GM12878 (cell line): Measurements from ENCODE around the gene NFE2L2. TPM values are rescaled to one million over a fixed set of nuclear protein-coding genes. Genes with fewer than 3 reads are reported as not detected.

Experiments used
- ATAC-seq: fragments of 200-7000 bp; cut with Tn5 transposase; 3 replicates; pipeline ENCODE4 v1.9.1; 2020; ENCODE audit warnings: mild to moderate bottlenecking, moderate library complexity
- BruUV-seq: library from RNA; stranded (reverse); fragments of 400-500 nt; replicated peaks from 2 replicates; lab custom pipeline; 2021; lab: Mats Ljungman, UMichigan
- CTCF ChIA-PET: fragments of 300-600 bp; sonication (Branson Sonifier 250); formaldehyde crosslinking; extraction: SDS; loops from one replicate; lab custom pipeline; 2021; ENCODE audit warnings: inconsistent platforms; lab: Yijun Ruan, JAX
- POLR2A ChIA-PET: fragments of 350-600 bp; formaldehyde crosslinking; extraction: SDS; loops from one replicate; lab custom pipeline; 2021; ENCODE audit warnings: inconsistent platforms; lab: Charles Lee
- RAD21 ChIA-PET: fragments of 300-600 bp; sonication (Branson Sonifier 250); formaldehyde crosslinking; loops from one replicate; lab custom pipeline; 2023; ENCODE audit warnings: antibody characterized with exemption; ENCODE audit not compliant: unreplicated experiment; lab: Charles Lee
- SMC1A ChIA-PET: fragments of 300-600 bp; sonication (Branson Sonifier 250); formaldehyde crosslinking; loops from one replicate; lab custom pipeline; 2023; ENCODE audit not compliant: unreplicated experiment, uncharacterized antibody; lab: Charles Lee
- DNase-seq: peaks from one replicate; pipeline ENCODE4 v3.0.0-alpha.2; 2011; ENCODE audit warnings: low read depth, low spot score
- FAIRE-seq: peaks from 3 replicates; lab custom pipeline; 2011; peaks lifted over from hg19 to GRCh38; lab: Jason Lieb, UNC
- H2AFZ ChIP-seq: 2 replicates; pipeline ENCODE4 v1.6.0; 2011; ENCODE audit warnings: low read depth, low read length, control low read depth; ENCODE audit not compliant: control insufficient read depth
- H3K27ac ChIP-seq: 2 replicates; pipeline ENCODE4 v1.5.1; 2011; ENCODE audit warnings: control low read depth; ENCODE audit not compliant: control insufficient read depth, insufficient read depth
- H3K27me3 ChIP-seq, 2 experiments: replicated peaks in 1 of 2; 2 replicates each; pipeline versions ENCODE4 v1.6.0 to v1.6.1; 2011; ENCODE audit warnings: low read length in 1 of 2; ENCODE audit not compliant: control insufficient read depth in 2 of 2, insufficient read depth in 2 of 2
- H3K36me3 ChIP-seq, 2 experiments: 2 replicates each; pipeline ENCODE4 v1.5.1; 2011; ENCODE audit warnings: low read length in 1 of 2; ENCODE audit not compliant: control insufficient read depth in 2 of 2, insufficient read depth in 2 of 2
- H3K4me1 ChIP-seq: 2 replicates; pipeline ENCODE4 v1.6.1; 2011; ENCODE audit warnings: mild to moderate bottlenecking, low read length, moderate library complexity, mixed read lengths; ENCODE audit not compliant: control insufficient read depth, insufficient read depth
- H3K4me2 ChIP-seq: 2 replicates; pipeline ENCODE4 v1.6.0; 2011; ENCODE audit warnings: control low read depth; ENCODE audit not compliant: control insufficient read depth, insufficient read depth
- H3K4me3 ChIP-seq: fragments of 200-600 bp; sonication (generic); 2 replicates; pipeline ENCODE4 v1.5.1; 2016
- H3K79me2 ChIP-seq: 2 replicates; pipeline ENCODE4 v1.6.0; 2011; ENCODE audit warnings: low read length; ENCODE audit not compliant: control insufficient read depth, insufficient read depth
- H3K9ac ChIP-seq: 2 replicates; pipeline ENCODE4 v1.8.0; 2011; ENCODE audit warnings: low read length, control low read depth, mixed read lengths; ENCODE audit not compliant: control insufficient read depth, insufficient read depth
- H3K9me3 ChIP-seq: replicated peaks from 3 replicates; pipeline ENCODE4 v1.5.1; 2011; ENCODE audit warnings: mild to moderate bottlenecking, low read length; ENCODE audit not compliant: control insufficient read depth, insufficient read depth
- H4K20me1 ChIP-seq: 2 replicates; pipeline ENCODE4 v1.6.0; 2011; ENCODE audit not compliant: control insufficient read depth, insufficient read depth
- ATF7 ChIP-seq: fragments of 450-650 bp; IDR thresholded peaks from 2 replicates; pipeline ENCODE4 v1.6.1; 2016; ENCODE audit warnings: low read depth, mild to moderate bottlenecking
- CBX5 ChIP-seq: sonication (generic); IDR thresholded peaks from 2 replicates; pipeline ENCODE4 v1.6.1; 2016; ENCODE audit warnings: low read depth, moderate library complexity, mild to moderate bottlenecking, inconsistent platforms
- IKZF1 ChIP-seq: fragments of 450-650 bp; conservative IDR thresholded peaks from 2 replicates; pipeline ENCODE4 v1.6.1; 2017; ENCODE audit warnings: antibody characterized with exemption, mild to moderate bottlenecking
- JUND ChIP-seq: IDR thresholded peaks from 2 replicates; pipeline ENCODE4 v1.6.1; 2012; ENCODE audit warnings: low read depth, mild to moderate bottlenecking, low read length, improper control_type of control experiment, moderate library complexity
- NBN ChIP-seq: fragments of 450-650 bp; IDR thresholded peaks from 2 replicates; pipeline ENCODE4 v1.6.1; 2016
- PAX5 ChIP-seq: IDR thresholded peaks from 2 replicates; pipeline ENCODE4 v1.6.1; 2011; ENCODE audit warnings: low read depth, low read length, borderline replicate concordance
- POU2F2 ChIP-seq: IDR thresholded peaks from 3 replicates; pipeline ENCODE4 v1.6.1; 2011; ENCODE audit warnings: low read depth, mild to moderate bottlenecking, low read length, borderline replicate concordance
- RB1 ChIP-seq: fragments of 450-650 bp; formaldehyde crosslinking; IDR thresholded peaks from 2 replicates; pipeline ENCODE4 v1.6.1; 2017; ENCODE audit warnings: mild to moderate bottlenecking, borderline replicate concordance
- RFX5 ChIP-seq: IDR thresholded peaks from 2 replicates; pipeline ENCODE4 v1.6.1; 2011; ENCODE audit warnings: low read depth, low read length, improper control_type of control experiment
- TAF1 ChIP-seq: IDR thresholded peaks from 2 replicates; pipeline ENCODE4 v1.6.1; 2011; ENCODE audit warnings: mild to moderate bottlenecking, low read depth, low read length, borderline replicate concordance
- ZBED1 ChIP-seq: IDR thresholded peaks from 2 replicates; pipeline ENCODE4 v1.6.1; 2016; ENCODE audit warnings: borderline replicate concordance
- ZZZ3 ChIP-seq: IDR thresholded peaks from 2 replicates; pipeline ENCODE4 v1.6.1; 2011; ENCODE audit warnings: low read depth; ENCODE audit not compliant: control insufficient read depth, insufficient read length
- WGBS: methylation state at CpG from one replicate; pipeline ENCODE4 v1.1.6; 2016; ENCODE audit warnings: low lambda C conversion rate; ENCODE audit not compliant: insufficient replicate concordance, insufficient coverage; ENCODE audit errors: missing lambda C conversion rate; 5-methylcytosine and 5-hydroxymethylcytosine counted together
- in situ Hi-C: fragments of 300-500 bp; cut with MboI; formaldehyde crosslinking; loops from 9 replicates; pipeline ENCODE4 v1.14.3; 2018; ENCODE audit warnings: mixed read lengths
- intact Hi-C: fragments of 100-400 bp; cut with micrococcal nuclease; formaldehyde crosslinking; loops from one replicate; pipeline ENCODE4 v1.14.2; 2022; ENCODE audit not compliant: unreplicated experiment
- polyA plus RNA-seq, 11 experiments: library from polyadenylated mRNA; depleted of rRNA in 4 of 11; unstranded in 6 of 11; stranded (reverse) in 5 of 11; fragments of >200 nt; fragmentation: Nextera tagmentation in 4 of 11; fragmentation: Illumina TruSeq in 1 of 11; extraction: Ambion mirVana in 4 of 11; extraction: Trizol in 1 of 11; gene quantifications; 1 replicate in 1 of 11; 2 replicates in 10 of 11; pipeline versions ENCODE4 v1.2.1 to v1.2.3, GENCODE V29; 2011 to 2016; ENCODE audit warnings: inconsistent platforms in 2 of 11, missing spikeins in 2 of 11, low read depth in 1 of 11
- total RNA-seq, 4 experiments: library from RNA; depleted of rRNA in 3 of 4; stranded (reverse); fragments of >200 nt in 3 of 4; fragmentation: Illumina TruSeq in 1 of 4; extraction: Trizol in 1 of 4; gene quantifications; 2 replicates each; pipeline versions ENCODE4 v1.2.1 to v1.2.3, GENCODE V29; 2013 to 2021
- TF ChIP-seq, protein P1 (sequence below): fragments of 450-650 bp; IDR thresholded peaks from 2 replicates; pipeline ENCODE4 v1.6.1; 2016; ENCODE audit warnings: mild to moderate bottlenecking
- TF ChIP-seq, protein P2 (sequence below): fragments of 450-650 bp; IDR thresholded peaks from 2 replicates; pipeline ENCODE4 v1.6.1; 2017; ENCODE audit warnings: mild to moderate bottlenecking

NFE2L2 gene
- total and polyA plus RNA-seq, 10 of the 15 experiments (the other 5 are each of a cell fraction or from before 2014, with no cell fraction given) = 18.4 to 69.8 (median 37.1) TPM

DNA sequence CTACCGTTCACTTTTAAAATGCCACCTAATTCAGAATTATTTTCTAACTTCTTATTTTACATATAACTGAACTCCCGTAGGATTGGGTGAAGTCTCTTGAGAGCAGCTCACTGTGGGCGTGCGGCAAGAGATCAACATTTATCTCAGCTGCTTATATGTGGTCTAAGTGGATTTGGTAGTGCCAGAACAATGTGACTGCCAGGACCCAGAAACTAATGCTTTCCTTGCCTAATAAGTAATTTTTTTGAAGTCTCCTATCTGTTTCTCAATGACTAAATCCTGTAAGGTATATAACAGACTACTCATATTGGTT lies 11.2 kb upstream of the NFE2L2 start:
- 73% methylated on average over 4 of the region's 4 CpGs for WGBS
- Histone ChIP-seq H4K20me1 (no peaks in the 10 kb centered on the region), H2AFZ (no peak overlapping the region), H3K9ac (no peak overlapping the region), H3K36me3 (no peaks in the 10 kb centered on the region), H3K27me3 (no peaks in the 10 kb centered on the region), H3K4me1 (no peaks in the 10 kb centered on the region; the same call in none of the 2 replicates), H3K9me3 (no peaks in the 10 kb centered on the region), H3K4me3 (no peak overlapping the region), H3K79me2 (no peaks in the 10 kb centered on the region), H3K27ac (no peak overlapping the region), H3K4me2 (no peak overlapping the region)
- ChIA-PET POLR2A (interaction anchor here (0.7 kb wide), 1 partner anchor 11 kb away, joined by 5 read pairs; the partner anchor contains the start of gene NFE2L2), RAD21 (interaction anchor here (2.3 kb wide), 1 partner anchor 11 kb away, joined by 12 read pairs; the partner anchor contains the start of gene NFE2L2), CTCF (interaction anchor here (0.6 kb wide), 1 partner anchor 10 kb away, joined by 4 read pairs; no protein-coding TSS in a partner anchor), SMC1A (no interaction called here)
- no peak for DNase-seq
- in situ Hi-C loops (no loop called here), intact Hi-C loops (no loop called here)
- FAIRE-seq = no peak
- no peak for TF ChIP-seq ZBED1
- BruUV-seq = no TSS peak
- no peak for ATAC-seq

DNA sequence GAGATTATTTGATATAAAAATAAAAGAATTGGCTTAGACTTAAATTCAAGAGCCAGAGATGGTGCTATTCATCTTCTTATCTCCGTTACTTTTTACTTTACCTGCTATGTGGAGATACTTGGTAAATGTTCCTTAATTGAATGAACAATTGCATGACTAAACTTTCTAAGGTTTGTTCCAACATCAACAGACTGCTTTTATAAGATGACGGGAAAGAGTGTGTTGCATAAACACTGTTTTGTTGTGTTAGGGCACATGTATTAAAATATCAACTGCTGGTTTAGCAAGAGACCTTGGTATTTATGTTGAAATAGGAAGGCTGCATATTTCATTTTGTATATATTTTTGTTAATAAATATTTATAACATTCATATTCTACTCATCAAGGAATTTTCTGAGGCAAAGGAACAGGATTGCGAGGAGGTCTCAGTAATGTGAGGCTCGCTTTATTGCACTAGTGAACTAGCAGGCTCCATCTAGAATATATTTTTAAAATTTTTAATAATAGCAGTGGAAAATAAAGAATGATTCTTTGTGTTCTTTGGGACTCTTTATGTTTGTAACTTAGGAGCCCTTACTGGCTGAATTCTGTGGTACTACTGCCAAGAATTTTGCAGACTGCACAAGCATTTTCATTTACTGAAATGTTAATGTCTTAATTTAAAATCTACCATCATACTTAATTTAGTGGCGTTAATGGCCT lies 10.7 kb upstream of the NFE2L2 start:
- CTCF ChIA-PET = interaction anchor here (0.6 to 3.0 kb wide), 2 partner anchors 9 to 11 kb away, joined by 4 to 20 read pairs; partner anchors contain the start of gene NFE2L2
- Histone ChIP-seq H3K4me2 (no peak overlapping the region), H3K27me3 (no peaks in the 10 kb centered on the region), H3K27ac (no peak overlapping the region), H3K9me3 (no peaks in the 10 kb centered on the region), H3K4me1 (no peaks in the 10 kb centered on the region; the same call in 1 of the 2 replicates), H3K4me3 (no peak overlapping the region), H3K79me2 (no peaks in the 10 kb centered on the region), H3K9ac (no peak overlapping the region), H3K36me3 (no peaks in the 10 kb centered on the region), H2AFZ (no peak overlapping the region), H4K20me1 (no peaks in the 10 kb centered on the region)
- POLR2A ChIA-PET = interaction anchor here (0.7 to 1.0 kb wide), 2 partner anchors 10 kb away, joined by 5 read pairs; partner anchors contain the start of gene NFE2L2
- FAIRE-seq (no peak), ATAC-seq (no peak), DNase-seq (no peak)
- 90% methylated on average over 5 of the region's 5 CpGs for WGBS
- no TSS peak for BruUV-seq
- in situ Hi-C loops = no loop called here
- RAD21 ChIA-PET = interaction anchor here (0.8 to 2.3 kb wide), 2 partner anchors 10 to 19 kb away, joined by 3 to 12 read pairs; partner anchors contain the start of gene NFE2L2
- SMC1A ChIA-PET = interaction anchor here (1.1 to 1.6 kb wide), 2 partner anchors 10 to 118 kb away, joined by 3 to 6 read pairs; partner anchors contain the start of genes AGPS and NFE2L2
- intact Hi-C loops = no loop called here
- TF ChIP-seq ZZZ3 (no peak), CBX5 (no peak), JUND (no peak), TAF1 (no peak), ATF7 (no peak), POU2F2 (no peak), RFX5 (no peak), NBN (no peak), PAX5 (no peak), RB1 (no peak), IKZF1 (no peak)
- TF ChIP-seq, protein P1, sequence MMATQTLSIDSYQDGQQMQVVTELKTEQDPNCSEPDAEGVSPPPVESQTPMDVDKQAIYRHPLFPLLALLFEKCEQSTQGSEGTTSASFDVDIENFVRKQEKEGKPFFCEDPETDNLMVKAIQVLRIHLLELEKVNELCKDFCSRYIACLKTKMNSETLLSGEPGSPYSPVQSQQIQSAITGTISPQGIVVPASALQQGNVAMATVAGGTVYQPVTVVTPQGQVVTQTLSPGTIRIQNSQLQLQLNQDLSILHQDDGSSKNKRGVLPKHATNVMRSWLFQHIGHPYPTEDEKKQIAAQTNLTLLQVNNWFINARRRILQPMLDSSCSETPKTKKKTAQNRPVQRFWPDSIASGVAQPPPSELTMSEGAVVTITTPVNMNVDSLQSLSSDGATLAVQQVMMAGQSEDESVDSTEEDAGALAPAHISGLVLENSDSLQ = no peak
- TF ChIP-seq, protein P2, sequence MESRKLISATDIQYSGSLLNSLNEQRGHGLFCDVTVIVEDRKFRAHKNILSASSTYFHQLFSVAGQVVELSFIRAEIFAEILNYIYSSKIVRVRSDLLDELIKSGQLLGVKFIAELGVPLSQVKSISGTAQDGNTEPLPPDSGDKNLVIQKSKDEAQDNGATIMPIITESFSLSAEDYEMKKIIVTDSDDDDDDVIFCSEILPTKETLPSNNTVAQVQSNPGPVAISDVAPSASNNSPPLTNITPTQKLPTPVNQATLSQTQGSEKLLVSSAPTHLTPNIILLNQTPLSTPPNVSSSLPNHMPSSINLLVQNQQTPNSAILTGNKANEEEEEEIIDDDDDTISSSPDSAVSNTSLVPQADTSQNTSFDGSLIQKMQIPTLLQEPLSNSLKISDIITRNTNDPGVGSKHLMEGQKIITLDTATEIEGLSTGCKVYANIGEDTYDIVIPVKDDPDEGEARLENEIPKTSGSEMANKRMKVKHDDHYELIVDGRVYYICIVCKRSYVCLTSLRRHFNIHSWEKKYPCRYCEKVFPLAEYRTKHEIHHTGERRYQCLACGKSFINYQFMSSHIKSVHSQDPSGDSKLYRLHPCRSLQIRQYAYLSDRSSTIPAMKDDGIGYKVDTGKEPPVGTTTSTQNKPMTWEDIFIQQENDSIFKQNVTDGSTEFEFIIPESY = no peak
